Thymus (tissue), 11 donors: ENCODE results near the gene NSD2. TPM values are rescaled to one million over a fixed set of nuclear protein-coding genes. Genes with fewer than 3 reads are reported as not detected.

Source experiments
- DNase-seq, 9 donors: peaks; one replicate each; pipeline ENCODE4 v3.0.0-alpha.2; 2013; ENCODE audit warnings: low spot score in 9 of 9, low read depth in 6 of 9, missing footprints in 1 of 9
- H3K27ac ChIP-seq, 2 donors: one replicate each; pipeline ENCODE4 v1.5.1; 2013; ENCODE audit warnings: control low read depth in 1 of 2, low read depth in 1 of 2, low read length in 1 of 2, mild to moderate bottlenecking in 1 of 2, moderate library complexity in 1 of 2
- H3K27me3 ChIP-seq, 2 donors: one replicate each; pipeline ENCODE4 v1.5.1; 2013; ENCODE audit warnings: low read length in 1 of 2; ENCODE audit not compliant: control insufficient read depth in 2 of 2, insufficient read depth in 1 of 2
- H3K36me3 ChIP-seq, 2 donors: one replicate each; pipeline ENCODE4 v1.5.1; 2013; ENCODE audit warnings: low read length in 1 of 2, mild to moderate bottlenecking in 1 of 2, moderate library complexity in 1 of 2; ENCODE audit not compliant: control insufficient read depth in 2 of 2, insufficient read depth in 2 of 2
- H3K4me1 ChIP-seq, 2 donors: one replicate each; pipeline ENCODE4 v1.5.1; 2013; ENCODE audit warnings: low read length in 2 of 2; ENCODE audit not compliant: control insufficient read depth in 2 of 2, insufficient read depth in 2 of 2
- H3K4me3 ChIP-seq, 2 donors: one replicate each; pipeline ENCODE4 v1.5.1; 2013; ENCODE audit warnings: low read length in 2 of 2, control low read depth in 1 of 2, mild to moderate bottlenecking in 1 of 2
- H3K9me3 ChIP-seq, 2 donors: one replicate each; pipeline ENCODE4 v1.5.1; 2013; ENCODE audit warnings: low read length in 1 of 2, mild to moderate bottlenecking in 1 of 2; ENCODE audit not compliant: control insufficient read depth in 2 of 2, insufficient read depth in 1 of 2
- WGBS: extraction: QIAGEN DNeasy Blood & Tissue Kit; methylation state at CpG from one replicate; pipeline ENCODE4 v1.1.7; 2013; 5-methylcytosine and 5-hydroxymethylcytosine counted together
- polyA plus RNA-seq: library from polyadenylated mRNA; stranded (reverse); fragments of 200-250 nt; gene quantifications from one replicate; pipeline ENCODE4 v1.2.3, GENCODE V29; 2013
- total RNA-seq: library from RNA; stranded (reverse); fragments of 120-200 nt; gene quantifications from one replicate; pipeline ENCODE4 v1.2.4, GENCODE V29; 2013
- donor health status: healthy.

Gene NSD2
- total and polyA plus RNA-seq, 2 donors, result 18.6 to 65.3 TPM

DNA sequence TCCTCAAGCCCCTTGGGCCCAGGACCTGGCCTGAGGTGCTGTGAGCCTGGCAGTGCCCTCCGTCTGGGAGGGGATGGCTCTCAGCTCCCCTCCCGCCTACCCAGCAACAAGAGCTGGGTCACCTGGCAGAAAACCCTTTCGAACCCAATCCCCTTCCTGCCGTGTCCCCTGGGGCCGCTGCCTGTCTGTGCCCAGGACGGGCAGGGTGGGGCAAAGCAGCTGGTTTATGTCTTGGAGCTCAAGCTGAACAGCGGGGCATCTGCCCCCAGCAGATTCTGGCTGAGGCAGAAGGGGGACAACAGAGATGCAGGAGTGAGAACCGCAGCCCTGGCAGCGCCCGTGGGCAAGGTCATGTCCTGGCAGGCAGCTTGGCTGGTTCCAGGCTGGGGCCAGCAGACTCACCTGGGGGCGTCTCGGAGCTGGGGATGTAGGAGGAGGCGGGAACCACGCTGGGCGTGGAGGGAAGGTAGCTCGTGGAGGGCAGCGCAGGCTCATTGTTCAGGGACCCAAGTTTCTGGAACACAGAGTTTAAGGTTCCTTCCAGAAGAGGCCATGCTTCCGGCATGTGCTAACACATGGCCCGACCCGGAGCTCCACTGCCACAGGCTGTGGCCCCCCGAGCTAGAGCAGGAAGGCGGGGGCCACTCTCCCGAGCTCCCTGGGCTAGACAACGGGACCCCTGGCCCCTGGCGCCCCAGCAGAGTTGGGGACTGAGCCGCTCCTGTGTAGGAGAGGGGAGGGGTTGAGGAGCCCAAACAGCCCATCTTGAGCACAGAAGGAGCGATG lies 113.4 kb downstream of the NSD2 start:
- WGBS, result 93% methylated on average over 27 of the region's 27 CpGs
- Histone ChIP-seq H3K27ac (no peak overlapping the region), H3K27me3 (no peaks in the 10 kb centered on the region), H3K4me3 (no peak overlapping the region), H3K9me3 (no peaks in the 10 kb centered on the region), H3K36me3 (peaks cover 84 to 93% of the 10 kb centered on the region in 2 donors), H3K4me1 (no peaks in the 10 kb centered on the region)
- no peak for DNase-seq

DNA sequence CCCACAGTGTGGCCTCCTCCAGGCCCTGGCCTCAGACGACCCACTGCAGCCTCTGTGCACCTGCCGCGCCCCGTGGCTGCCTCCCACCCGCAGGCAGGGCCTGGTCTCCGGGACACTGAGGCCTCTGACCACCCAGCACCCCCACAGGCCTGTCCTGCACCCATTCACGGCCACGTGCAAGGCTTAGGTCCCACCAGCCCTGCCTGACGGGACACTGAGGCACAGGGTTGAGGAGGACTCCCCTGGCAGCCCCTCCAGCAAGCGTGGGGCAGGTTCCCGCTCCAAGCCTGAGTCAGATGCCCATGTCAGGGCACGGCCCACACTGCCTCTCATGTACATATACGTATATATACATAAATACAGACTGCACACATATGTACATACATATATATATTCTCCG lies 114.1 kb downstream of the NSD2 start:
- DNase-seq, result no peak
- Histone ChIP-seq H3K4me3 (no peak overlapping the region), H3K36me3 (peaks cover 85 to 93% of the 10 kb centered on the region in 2 donors), H3K27me3 (no peaks in the 10 kb centered on the region), H3K9me3 (no peaks in the 10 kb centered on the region), H3K4me1 (no peaks in the 10 kb centered on the region), H3K27ac (no peak overlapping the region)
- 96% methylated on average over 14 of the region's 14 CpGs for WGBS

DNA sequence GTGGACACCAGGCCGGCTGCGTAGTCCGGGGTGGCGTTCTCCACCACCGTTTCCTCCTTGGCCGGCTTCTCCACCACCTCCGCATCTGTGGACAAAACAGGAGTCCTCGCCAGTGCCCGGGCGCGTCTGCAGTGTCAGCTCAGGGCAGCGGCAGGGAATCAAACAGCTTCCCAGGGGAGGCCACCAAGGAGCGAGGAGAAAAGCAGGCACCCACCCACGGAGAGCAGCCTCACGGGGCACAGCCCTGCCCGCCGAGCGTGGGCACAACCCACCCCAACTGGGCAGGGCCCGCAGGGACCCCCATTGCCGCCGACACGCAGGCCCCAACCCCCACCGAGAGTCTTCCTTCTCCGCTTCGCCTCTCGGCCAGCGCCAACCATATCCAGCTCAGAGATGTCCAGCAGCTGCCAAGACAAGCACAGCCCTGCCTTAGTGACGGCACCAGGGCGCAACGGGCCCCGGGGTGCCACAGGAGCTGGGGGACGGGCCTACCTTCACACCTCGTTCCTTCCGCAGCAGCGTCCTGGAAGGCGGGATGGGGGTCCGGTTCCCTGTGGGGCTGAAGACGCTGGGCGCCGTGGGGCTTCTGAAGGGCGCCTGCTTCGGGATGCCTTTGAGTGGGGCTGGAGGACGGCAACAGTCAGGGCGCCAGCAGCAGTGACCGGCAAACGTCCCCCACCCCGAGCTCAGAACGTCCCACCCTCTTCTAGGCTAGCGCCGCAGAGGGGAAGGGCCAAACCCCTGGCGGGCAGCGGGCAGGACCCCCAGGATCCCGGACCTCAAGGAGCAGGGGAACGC lies 114.8 kb downstream of the NSD2 start:
- no peaks in the 10 kb centered on the region for H3K27me3 ChIP-seq
- no peak overlapping the region for H3K4me3 ChIP-seq
- no peak overlapping the region for H3K27ac ChIP-seq
- 97% methylated on average over 54 of the region's 54 CpGs for WGBS
- peaks cover 85 to 96% of the 10 kb centered on the region in 2 donors for H3K36me3 ChIP-seq
- H3K4me1 ChIP-seq, result no peaks in the 10 kb centered on the region
- no peak for DNase-seq
- no peaks in the 10 kb centered on the region for H3K9me3 ChIP-seq

DNA sequence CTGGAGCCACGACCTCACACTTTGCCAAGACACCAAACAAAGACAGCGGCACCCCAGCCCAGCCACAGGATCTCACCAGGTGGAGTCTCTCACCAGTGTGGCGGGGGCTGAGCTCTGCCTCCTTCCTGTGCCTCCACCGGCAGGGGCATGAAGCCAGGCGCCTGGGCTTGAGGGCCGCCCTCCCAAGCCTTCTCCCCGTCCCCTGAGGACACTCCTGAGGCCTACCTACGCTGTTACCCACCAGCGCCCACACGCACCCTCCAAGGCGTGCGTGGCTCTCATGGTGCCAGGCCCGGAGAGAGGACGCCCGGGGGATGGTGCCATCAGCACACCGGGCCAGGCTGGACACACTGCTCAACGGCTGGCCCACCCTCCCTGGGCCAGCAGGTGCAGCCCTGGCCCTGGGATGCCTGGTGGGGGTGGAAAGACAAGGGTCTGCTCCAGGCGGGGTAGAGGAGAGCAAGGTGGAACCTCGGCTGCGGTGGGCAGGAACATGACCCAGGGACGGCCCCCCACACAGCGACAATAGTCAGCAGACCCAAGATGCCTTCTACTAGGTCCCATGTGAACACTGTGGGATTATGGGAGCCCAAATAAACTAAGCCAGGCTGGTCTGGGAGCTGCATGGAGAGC lies 115.5 kb downstream of the NSD2 start:
- H3K27me3 ChIP-seq, result no peaks in the 10 kb centered on the region
- H3K36me3 ChIP-seq, result peaks cover 84 to 93% of the 10 kb centered on the region in 2 donors
- H3K27ac ChIP-seq, result no peak overlapping the region
- no peaks in the 10 kb centered on the region for H3K4me1 ChIP-seq
- no peak overlapping the region for H3K4me3 ChIP-seq
- DNase-seq, result no peak
- no peaks in the 10 kb centered on the region for H3K9me3 ChIP-seq
- WGBS, result 93% methylated on average over 22 of the region's 22 CpGs

DNA sequence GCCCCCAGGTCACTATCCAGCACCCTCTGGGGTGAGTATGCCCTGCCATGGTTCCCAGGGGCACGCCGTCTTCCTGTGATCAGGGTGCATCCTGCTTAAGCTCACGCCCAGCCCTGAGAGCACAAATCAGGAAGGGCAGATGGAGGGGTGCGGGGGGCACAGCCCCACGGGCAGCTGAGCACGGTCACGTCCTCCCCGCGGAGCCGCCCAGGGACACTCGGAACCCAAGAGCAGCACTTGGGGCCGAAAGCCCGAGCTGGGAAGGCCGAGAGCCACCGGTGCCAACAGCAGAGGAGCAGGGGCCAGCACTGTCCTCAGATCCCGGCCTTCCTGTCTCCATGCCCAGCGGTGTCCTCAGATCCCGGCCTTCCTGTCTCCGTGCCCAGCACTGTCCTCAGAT lies 116.1 kb downstream of the NSD2 start:
- WGBS, result 97% methylated on average over 19 of the region's 19 CpGs
- Histone ChIP-seq H3K4me1 (no peaks in the 10 kb centered on the region), H3K9me3 (no peaks in the 10 kb centered on the region), H3K27me3 (no peaks in the 10 kb centered on the region), H3K27ac (no peak overlapping the region), H3K4me3 (no peak overlapping the region), H3K36me3 (peaks cover 83 to 91% of the 10 kb centered on the region in 2 donors)
- DNase-seq, result no peak

DNA sequence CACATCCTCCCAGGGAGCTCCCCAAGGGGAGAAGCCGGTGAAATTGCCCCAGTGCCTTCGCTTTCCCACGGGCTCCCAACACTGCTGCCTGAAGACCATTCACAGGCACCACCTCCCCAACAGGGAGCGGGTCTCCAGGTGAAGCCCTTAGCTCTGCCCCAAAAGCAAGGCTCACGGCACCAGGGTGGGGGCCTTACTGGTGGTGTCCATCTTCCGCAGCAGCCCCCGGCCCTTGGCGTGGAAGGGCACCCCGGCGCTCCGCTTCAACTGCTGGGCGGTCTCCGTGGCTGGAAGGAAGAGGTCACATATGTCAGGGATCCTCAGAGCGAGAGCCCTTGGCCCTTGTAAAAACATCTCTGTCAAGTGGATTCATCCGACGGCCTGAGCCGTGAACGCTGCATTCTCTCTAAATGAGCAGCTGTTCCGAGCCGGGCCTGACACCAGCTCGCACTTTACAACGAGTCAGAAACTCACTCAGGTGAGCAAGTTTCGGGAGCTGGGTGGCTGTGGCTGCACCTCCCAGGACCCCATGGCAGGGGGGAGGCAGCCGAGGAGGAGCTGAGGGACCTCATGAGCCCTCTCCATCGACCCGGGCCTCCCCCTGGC lies 116.6 kb downstream of the NSD2 start:
- Histone ChIP-seq H3K4me1 (no peaks in the 10 kb centered on the region), H3K27ac (no peak overlapping the region), H3K27me3 (no peaks in the 10 kb centered on the region), H3K36me3 (peaks cover 78 to 86% of the 10 kb centered on the region in 2 donors), H3K4me3 (no peak overlapping the region), H3K9me3 (no peaks in the 10 kb centered on the region)
- no peak for DNase-seq
- 98% methylated on average over 26 of the region's 26 CpGs for WGBS

DNA sequence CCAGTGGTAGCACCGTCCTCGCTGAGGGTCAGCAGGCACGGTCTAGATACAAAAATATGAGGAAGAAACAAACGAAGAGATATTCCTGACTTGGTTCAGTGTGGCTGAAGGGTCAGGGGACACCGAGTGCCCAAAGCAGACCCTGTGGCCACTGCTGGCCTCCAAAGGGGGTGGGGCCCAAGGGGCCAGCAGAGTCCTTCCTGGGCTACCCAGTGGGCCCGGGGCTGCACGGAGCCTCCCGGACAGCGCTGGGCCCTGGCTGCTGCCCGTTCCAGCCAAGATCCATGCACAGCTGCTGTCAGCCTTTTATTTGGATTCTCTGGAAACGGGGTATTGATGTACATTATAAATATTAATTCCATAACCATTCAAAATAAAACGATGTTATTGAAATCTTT lies 117.1 kb downstream of the NSD2 start:
- H3K27ac ChIP-seq, result no peak overlapping the region
- H3K36me3 ChIP-seq, result peaks cover 73 to 81% of the 10 kb centered on the region in 2 donors
- DNase-seq, result no peak
- no peaks in the 10 kb centered on the region for H3K9me3 ChIP-seq
- H3K27me3 ChIP-seq, result no peaks in the 10 kb centered on the region
- no peak overlapping the region for H3K4me3 ChIP-seq
- 99% methylated on average over 12 of the region's 12 CpGs for WGBS
- no peaks in the 10 kb centered on the region for H3K4me1 ChIP-seq

DNA sequence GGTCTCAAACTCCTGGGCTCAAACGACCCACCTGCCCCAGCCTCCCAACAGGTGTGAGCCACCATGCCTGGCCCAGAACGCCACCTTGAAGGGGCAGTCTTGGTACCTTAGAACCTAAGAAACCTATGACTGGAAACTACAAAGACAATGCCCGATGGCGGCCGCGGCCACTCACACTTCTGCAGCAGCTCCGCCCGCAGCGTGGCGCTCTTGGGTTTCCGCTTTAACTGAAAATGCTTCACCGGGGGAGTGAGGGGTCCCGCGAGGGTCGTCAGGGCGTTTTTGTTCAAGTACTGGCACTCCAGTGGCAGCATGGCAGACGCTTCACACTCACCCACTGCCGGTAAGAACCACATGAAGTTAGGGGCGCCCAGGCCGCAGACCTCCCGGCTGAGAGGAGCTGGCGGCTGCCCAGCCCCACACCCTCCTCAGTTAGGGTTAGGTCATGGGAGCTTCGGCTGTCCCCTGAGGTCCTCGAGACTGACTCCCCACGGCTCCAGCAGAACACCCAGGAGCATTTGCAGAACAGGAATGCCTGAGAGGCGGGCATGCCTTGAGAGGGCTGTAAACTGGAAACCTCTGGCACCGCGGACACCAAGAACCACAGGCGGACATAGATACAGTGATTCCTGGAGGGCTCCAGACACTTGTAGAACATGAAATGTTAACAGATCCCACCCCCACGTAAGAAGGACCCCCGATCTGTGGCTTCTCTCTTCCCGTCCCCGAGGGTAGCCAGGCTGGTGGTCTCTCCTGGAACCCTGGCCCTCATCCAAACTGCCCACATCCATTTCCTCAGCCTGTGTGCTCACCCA lies 118.5 kb downstream of the NSD2 start:
- DNase-seq, result no peak
- WGBS, result 98% methylated on average over 33 of the region's 33 CpGs

More for the DNA sequence above, 118.5 kb downstream of the NSD2 start:
- H3K27ac ChIP-seq, result no peak overlapping the region
- H3K36me3 ChIP-seq, result peaks cover 58 to 67% of the 10 kb centered on the region in 2 donors
- H3K4me3 ChIP-seq, result no peak overlapping the region
- H3K9me3 ChIP-seq, result no peaks in the 10 kb centered on the region
- no peaks in the 10 kb centered on the region for H3K4me1 ChIP-seq
- no peaks in the 10 kb centered on the region for H3K27me3 ChIP-seq
